ENCODE results near the gene MCCC2.

MCCC2 gene

DNA sequence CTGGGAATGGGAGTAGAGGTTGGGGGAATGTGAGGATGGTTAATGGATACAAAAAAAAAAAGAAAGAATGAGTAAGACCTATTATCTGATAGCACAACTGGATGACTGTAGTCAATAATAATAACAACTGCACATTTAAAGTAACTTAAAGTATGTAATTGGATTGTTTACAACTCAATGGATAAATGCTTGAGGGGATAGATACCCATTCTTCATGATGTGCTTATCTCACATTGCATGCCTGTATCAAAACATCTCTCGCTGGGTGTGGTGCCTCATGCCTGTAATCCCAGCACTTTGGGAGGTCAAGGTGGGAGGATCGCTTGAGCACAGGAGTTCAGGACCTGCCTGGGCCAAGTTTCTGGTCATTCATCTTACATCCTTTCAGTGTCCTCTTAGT is 34.6 kb downstream of the MCCC2 start:
- TF ChIP-seq TARDBP (IDR thresholded peaks at IDR 0.05) (no peak), FOXM1 (IDR thresholded peaks at IDR 0.05; ENCODE audit: borderline replicate concordance) (no peak), ZNF384 (IDR thresholded peaks at IDR 0.05) (no peak), ELF4 (IDR thresholded peaks at IDR 0.05) (no peak), FOXK2 (IDR thresholded peaks at IDR 0.05) (no peak), SP1 (IDR thresholded peaks at IDR 0.05) (no peak), L3MBTL2 (conservative IDR thresholded peaks at IDR 0.05) (no peak)
- TF ChIP-seq, protein P1, sequence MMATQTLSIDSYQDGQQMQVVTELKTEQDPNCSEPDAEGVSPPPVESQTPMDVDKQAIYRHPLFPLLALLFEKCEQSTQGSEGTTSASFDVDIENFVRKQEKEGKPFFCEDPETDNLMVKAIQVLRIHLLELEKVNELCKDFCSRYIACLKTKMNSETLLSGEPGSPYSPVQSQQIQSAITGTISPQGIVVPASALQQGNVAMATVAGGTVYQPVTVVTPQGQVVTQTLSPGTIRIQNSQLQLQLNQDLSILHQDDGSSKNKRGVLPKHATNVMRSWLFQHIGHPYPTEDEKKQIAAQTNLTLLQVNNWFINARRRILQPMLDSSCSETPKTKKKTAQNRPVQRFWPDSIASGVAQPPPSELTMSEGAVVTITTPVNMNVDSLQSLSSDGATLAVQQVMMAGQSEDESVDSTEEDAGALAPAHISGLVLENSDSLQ (IDR thresholded peaks at IDR 0.05) = no peak
- POLR2A ChIA-PET = no interaction called here
- CTCF ChIA-PET = no interaction called here
- no peak for DNase-seq (ENCODE audit: extremely low spot score)

- no peak for DNase-seq (ENCODE audit: extremely low spot score)
- ChIA-PET CTCF (interaction anchor here (0.7 kb wide), 1 partner anchor 23 kb away, joined by 3 read pairs; no protein-coding TSS in a partner anchor), POLR2A (no interaction called here)
- TF ChIP-seq FOXM1 (IDR thresholded peaks at IDR 0.05; ENCODE audit: borderline replicate concordance) (no peak), BHLHE40 (IDR thresholded peaks at IDR 0.05; ENCODE audit: borderline replicate concordance) (no peak), FOXA1 (IDR thresholded peaks at IDR 0.05) (no peak), HDGF (IDR thresholded peaks at IDR 0.05; ENCODE audit: borderline replicate concordance) (no peak), SUZ12 (IDR thresholded peaks at IDR 0.05) (no peak), TARDBP (IDR thresholded peaks at IDR 0.05) (no peak), ZNF384 (IDR thresholded peaks at IDR 0.05) (no peak), FOXK2 (IDR thresholded peaks at IDR 0.05) (no peak)
Measured at GRCh38 chr5:71623221-71623794, 36.2 kb downstream of the MCCC2 start.

DNA sequence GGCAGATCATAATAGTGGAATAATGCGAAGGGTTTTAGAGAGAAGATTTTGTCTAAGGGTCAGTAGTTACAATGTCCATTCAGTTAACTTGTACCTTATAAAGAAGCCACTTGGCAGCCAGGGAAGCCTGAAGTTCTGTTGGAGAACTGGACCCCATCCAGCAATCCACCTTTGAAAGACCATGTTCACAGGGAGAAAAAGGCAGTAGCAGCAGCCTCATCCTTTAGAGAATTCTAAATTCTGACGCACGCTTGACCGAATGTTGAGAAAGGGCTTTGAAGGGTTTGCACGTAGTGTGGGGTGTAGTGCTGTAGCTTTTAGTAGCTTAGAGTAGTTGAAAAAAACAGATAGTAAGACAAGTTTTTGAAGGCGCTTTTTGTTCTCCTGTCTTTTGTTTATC is 42.8 kb downstream of the MCCC2 start:
- TF ChIP-seq SUZ12 (IDR thresholded peaks at IDR 0.05) (no peak), NFRKB (IDR thresholded peaks at IDR 0.05) (no peak), BHLHE40 (IDR thresholded peaks at IDR 0.05; ENCODE audit: borderline replicate concordance) (no peak), L3MBTL2 (conservative IDR thresholded peaks at IDR 0.05) (no peak), CTBP1 (IDR thresholded peaks at IDR 0.05; ENCODE audit: borderline replicate concordance) (no peak), TARDBP (IDR thresholded peaks at IDR 0.05) (no peak), FOXM1 (IDR thresholded peaks at IDR 0.05; ENCODE audit: borderline replicate concordance) (no peak), LEF1 (IDR thresholded peaks at IDR 0.05; ENCODE audit: borderline replicate concordance) (no peak), SP1 (IDR thresholded peaks at IDR 0.05) (no peak), HDGF (IDR thresholded peaks at IDR 0.05; ENCODE audit: borderline replicate concordance) (no peak), FOXA1 (IDR thresholded peaks at IDR 0.05) (no peak), FOXK2 (IDR thresholded peaks at IDR 0.05) (no peak)
- TF ChIP-seq, protein P1 (IDR thresholded peaks at IDR 0.05) = no peak
- ChIA-PET POLR2A (no interaction called here), CTCF (no interaction called here)
- DNase-seq (ENCODE audit: extremely low spot score) = no peak

DNA sequence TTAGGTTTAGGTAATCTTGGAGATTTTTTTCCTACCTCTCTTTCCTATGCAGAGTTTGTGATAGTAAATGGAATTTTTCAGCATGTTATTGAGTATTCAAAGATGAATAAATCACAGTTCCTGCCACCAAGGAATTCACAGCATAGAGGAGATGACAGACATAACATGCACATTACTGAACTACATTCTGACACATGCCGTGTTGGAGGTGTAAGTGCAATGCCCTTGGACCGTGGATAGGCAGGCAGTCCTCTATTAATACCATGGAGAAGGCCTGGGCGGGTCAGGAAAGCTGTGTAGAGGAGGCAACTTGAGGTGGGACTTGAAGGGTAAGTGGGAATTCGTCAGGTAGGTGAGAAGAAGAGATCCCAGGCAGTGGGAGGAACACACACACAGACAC is 43.9 kb downstream of the MCCC2 start:
- CTCF ChIA-PET = no interaction called here
- TF ChIP-seq, protein P1 (IDR thresholded peaks at IDR 0.05) = no peak
- no peak for TF ChIP-seq FOXK2 (IDR thresholded peaks at IDR 0.05)
- no peak for DNase-seq (ENCODE audit: extremely low spot score)
- POLR2A ChIA-PET = no interaction called here

DNA sequence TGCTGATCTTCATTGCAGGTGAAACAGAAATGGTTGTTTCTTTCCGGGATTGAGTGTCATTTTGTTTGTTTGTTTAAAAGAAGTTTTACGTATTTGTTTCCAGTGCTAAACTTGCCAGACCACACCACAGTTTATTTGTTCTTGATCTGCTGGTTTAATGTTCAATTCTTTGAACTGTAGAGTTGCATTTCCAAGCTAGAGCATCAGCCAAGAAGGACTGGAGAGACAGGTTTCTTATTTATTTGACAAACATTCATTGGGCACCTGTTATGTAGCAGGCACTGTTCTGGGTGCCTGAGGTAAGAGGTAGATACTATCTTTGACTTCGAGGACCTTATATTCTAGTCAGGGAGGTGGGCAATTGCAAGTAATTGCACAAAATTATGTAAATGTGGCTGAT is 45.0 kb downstream of the MCCC2 start:
- ChIA-PET CTCF (no interaction called here), POLR2A (no interaction called here)
- no peak for DNase-seq (ENCODE audit: extremely low spot score)
- TF ChIP-seq TARDBP (IDR thresholded peaks at IDR 0.05) = no peak
- TF ChIP-seq SUZ12 (IDR thresholded peaks at IDR 0.05) = no peak
- TF ChIP-seq ZNF384 (IDR thresholded peaks at IDR 0.05) = no peak
- no peak for TF ChIP-seq FOXK2 (IDR thresholded peaks at IDR 0.05)
- no peak for TF ChIP-seq CTBP1 (IDR thresholded peaks at IDR 0.05; ENCODE audit: borderline replicate concordance)
- no peak for TF ChIP-seq NFRKB (IDR thresholded peaks at IDR 0.05)
- TF ChIP-seq, protein P1 (IDR thresholded peaks at IDR 0.05) = no peak
- TF ChIP-seq L3MBTL2 (conservative IDR thresholded peaks at IDR 0.05) = no peak

GRCh38 chr5:71633255-71634155 is 46.4 kb downstream of the MCCC2 start:
- ChIA-PET POLR2A (no interaction called here), CTCF (no interaction called here)
- DNase-seq (ENCODE audit: extremely low spot score) = no peak
- TF ChIP-seq BHLHE40 (IDR thresholded peaks at IDR 0.05; ENCODE audit: borderline replicate concordance) = no peak
- TF ChIP-seq ELF4 (IDR thresholded peaks at IDR 0.05) = no peak
- TF ChIP-seq, protein P1 (IDR thresholded peaks at IDR 0.05) = no peak
- TF ChIP-seq HDGF (IDR thresholded peaks at IDR 0.05; ENCODE audit: borderline replicate concordance) = no peak
- TF ChIP-seq NFRKB (IDR thresholded peaks at IDR 0.05) = no peak
- no peak for TF ChIP-seq ARNT (IDR thresholded peaks at IDR 0.05)
- no peak for TF ChIP-seq FOXK2 (IDR thresholded peaks at IDR 0.05)
- no peak for TF ChIP-seq SUZ12 (IDR thresholded peaks at IDR 0.05)
- no peak for TF ChIP-seq L3MBTL2 (conservative IDR thresholded peaks at IDR 0.05)
- TF ChIP-seq ZNF384 (IDR thresholded peaks at IDR 0.05) = no peak
- TF ChIP-seq TARDBP (IDR thresholded peaks at IDR 0.05) = no peak
- TF ChIP-seq LEF1 (IDR thresholded peaks at IDR 0.05; ENCODE audit: borderline replicate concordance) = no peak
- TF ChIP-seq FOXA1 (IDR thresholded peaks at IDR 0.05) = no peak
- TF ChIP-seq FOXM1 (IDR thresholded peaks at IDR 0.05; ENCODE audit: borderline replicate concordance) = no peak
- no peak for TF ChIP-seq SP1 (IDR thresholded peaks at IDR 0.05)
